ENCODE data around the gene GPR139. TPM values are rescaled to one million over a fixed set of nuclear protein-coding genes. Genes with fewer than 3 reads are reported as not detected.

Gene GPR139
- not detected in 2 replicates for total RNA-seq

DNA sequence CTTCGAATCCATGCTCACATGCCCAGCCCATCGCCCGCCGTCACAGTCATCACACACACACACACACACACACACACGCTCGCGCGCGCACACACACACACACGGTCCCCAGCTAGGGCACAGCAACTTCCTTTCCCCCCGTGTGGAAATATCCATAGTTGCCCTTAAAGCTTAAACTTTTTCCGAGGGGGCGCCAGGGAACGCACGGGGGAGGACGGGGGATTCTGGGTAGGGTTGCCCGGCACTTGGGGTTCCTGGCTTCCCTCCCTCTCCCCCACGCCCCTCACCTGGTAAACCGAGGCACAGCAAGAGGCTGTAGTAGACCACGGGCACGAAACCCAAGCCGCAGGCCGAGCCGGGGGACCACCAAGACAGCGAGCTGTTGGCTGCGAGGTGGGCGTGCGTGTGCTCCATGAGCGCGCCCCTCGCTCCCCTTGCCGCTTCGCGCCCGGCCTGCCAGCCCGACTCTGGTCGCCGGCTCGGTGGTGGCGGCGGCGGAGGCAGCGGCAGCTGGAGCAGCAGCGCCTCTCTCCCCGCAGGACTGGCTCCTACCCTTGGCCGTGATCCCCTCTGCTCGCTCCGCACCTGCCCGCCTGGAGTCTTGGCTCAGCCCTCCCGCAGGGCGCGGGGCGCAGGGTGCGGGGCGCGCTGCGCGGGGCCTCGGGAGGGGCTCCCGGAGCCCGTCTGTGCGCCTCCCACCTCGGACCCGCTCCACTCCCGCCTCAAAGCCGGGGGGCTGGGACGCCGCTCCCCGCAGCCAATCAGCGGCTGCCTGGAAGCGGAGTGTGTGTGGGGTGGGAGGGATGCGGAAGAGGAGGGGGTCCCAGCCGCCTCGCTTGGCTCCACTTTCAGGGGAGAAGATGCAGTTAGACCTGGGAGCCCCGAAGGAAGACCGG is at the start of gene GPR139:
TSS of gene GPR139 (minus strand) at position 688 of the 896 bp plus-strand sequence. CDS start at position 414, 274 bp downstream.

Other genes with a start within 250 kb of the GPR139 start
- 3.2 and 3.7 TPM in 2 replicates for gene GPRC5B, start 189.0 kb downstream of the GPR139 start, total RNA-seq